ENCODE data around the gene MOV10. TPM values are rescaled to one million over a fixed set of nuclear protein-coding genes. Genes with fewer than 3 reads are reported as not detected.
A peak's percentile ranks its signal among the peaks of the same experiment; 100 is the strongest.

Gene MOV10
- total and polyA plus RNA-seq, 9 of the 15 experiments (the other 6 are each of a cell fraction or from before 2014, with no cell fraction given), result 16.7 to 105 (median 49.5) TPM

GRCh38 chr1:112731451-112731850 lies 57.0 kb downstream of the MOV10 start:
- Histone ChIP-seq H3K79me2 (ENCODE audit: control insufficient read depth, insufficient read depth, low read length) (no peaks in the 10 kb centered on the region), H3K9me1 (ENCODE audit: control insufficient read depth, insufficient read depth, low read length) (no peaks in the 10 kb centered on the region), H3K4me1 (replicated peaks in 1 of 2; ENCODE audit: control insufficient read depth in 2 of 2, insufficient read depth in 2 of 2, low read length in 2 of 2) (no peaks in the 10 kb centered on the region), H3K9me3 (replicated peaks; ENCODE audit: control insufficient read depth, insufficient read depth, low read depth, low read length) (no peaks in the 10 kb centered on the region), H3K27ac (ENCODE audit: extremely low read depth, low read depth, low read length) (no peak overlapping the region), H3K9ac (ENCODE audit: insufficient read depth in 1 of 2, low read depth in 2 of 2, low read length in 2 of 2) (no peak overlapping the region), H2AFZ (ENCODE audit: low read depth, low read length) (no peak overlapping the region), H3K27me3 (ENCODE audit: control insufficient read depth in 2 of 2, insufficient read depth in 2 of 2, low read length in 2 of 2) (peaks cover 16 to 32% of the 10 kb centered on the region in 2 experiments; a peak in 4 of 5 replicates), H3K4me2 (ENCODE audit: insufficient read depth, low read length) (no peak overlapping the region), H4K20me1 (replicated peaks; ENCODE audit: control insufficient read depth, insufficient read depth, low read length) (no peaks in the 10 kb centered on the region), H3K36me3 (ENCODE audit: control insufficient read depth, insufficient read depth, low read length) (no peaks in the 10 kb centered on the region), H3K4me3 (no peak overlapping the region)
- no peak for FAIRE-seq
- ChIA-PET CTCF (ENCODE audit: low intra/inter-chr PET ratio) (no interaction called here), POLR2A (no interaction called here)
- ATAC-seq, result no peak
- intact Hi-C loops (cut with micrococcal nuclease) (no loop called here), in situ Hi-C loops (cut with MboI) (no loop called here)
- WGBS (ENCODE audit: insufficient coverage, low coverage, missing lambda C conversion rate), result 6% methylated on average over 1 of the region's 1 CpG
- DNase-seq (ENCODE audit: extremely low read depth in 1 of 4, low spot score in 3 of 4), result no peak
- no TSS peak for BruUV-seq (replicated peaks)
- no peak for TF ChIP-seq USF2 (CRISPR knock-in tag; IDR thresholded peaks at IDR 0.05)
- TF ChIP-seq ZBTB40 (IDR thresholded peaks at IDR 0.05), result peak; percentile 89
- peak; percentile 79 for TF ChIP-seq ZBTB40 (CRISPR knock-in tag; IDR thresholded peaks at IDR 0.05)
- TF ChIP-seq SRSF1 (IDR thresholded peaks at IDR 0.05; ENCODE audit: low read depth, low read length), result no peak
